IMR-90 (cell line): Measurements from ENCODE around the gene SLC30A5. TPM values are rescaled to one million over a fixed set of nuclear protein-coding genes. Genes with fewer than 3 reads are reported as not detected.

Experiments
- ATAC-seq: fragments of 200-7000 bp; cut with Tn5 transposase; 2 replicates; pipeline ENCODE4 v1.9.1; 2020; ENCODE audit warnings: low read depth, mild to moderate bottlenecking, moderate library complexity
- BruUV-seq: library from RNA; stranded (reverse); fragments of 400-500 nt; replicated peaks from 2 replicates; lab custom pipeline; 2021; lab: Mats Ljungman, UMichigan
- CTCF ChIA-PET: fragments of 300-600 bp; formaldehyde crosslinking; extraction: SDS; loops from one replicate; lab custom pipeline; 2021; ENCODE audit warnings: antibody characterized with exemption; lab: Yijun Ruan, JAX
- POLR2A ChIA-PET: fragments of 300-600 bp; sonication (Branson Sonifier 250); formaldehyde crosslinking; loops from one replicate; lab custom pipeline; 2022; ENCODE audit warnings: antibody characterized with exemption; ENCODE audit not compliant: unreplicated experiment; lab: Charles Lee
- DNase-seq: peaks from one replicate; pipeline ENCODE4 v3.0.0; 2013
- H2AFZ ChIP-seq: replicated peaks from 2 replicates; pipeline ENCODE3; 2013; ENCODE audit warnings: low read length, mild to moderate bottlenecking; ENCODE audit not compliant: poor library complexity
- H2AK5ac ChIP-seq: 2 replicates; pipeline ENCODE4 v1.6.1; 2013; ENCODE audit warnings: low read depth, low read length, inconsistent platforms
- H2AK9ac ChIP-seq: replicated peaks from 2 replicates; pipeline ENCODE3; 2013; ENCODE audit warnings: mild to moderate bottlenecking, low read depth, low read length, moderate library complexity; ENCODE audit not compliant: poor library complexity
- H2BK120ac ChIP-seq: 2 replicates; pipeline ENCODE4 v1.6.1; 2013; ENCODE audit warnings: low read depth, low read length, inconsistent platforms
- H2BK15ac ChIP-seq: 3 replicates; pipeline ENCODE4 v1.6.1; 2013; ENCODE audit warnings: low read depth, low read length, inconsistent platforms
- H2BK20ac ChIP-seq: 2 replicates; pipeline ENCODE4 v1.6.1; 2013; ENCODE audit warnings: low read depth, mild to moderate bottlenecking, inconsistent platforms, low read length, moderate library complexity
- H2BK5ac ChIP-seq: 2 replicates; pipeline ENCODE4 v1.6.1; 2013; ENCODE audit warnings: mild to moderate bottlenecking, low read depth, low read length, inconsistent platforms; ENCODE audit not compliant: poor library complexity, severe bottlenecking
- H3K14ac ChIP-seq: replicated peaks from 2 replicates; pipeline ENCODE4 v1.6.1; 2013; ENCODE audit warnings: low read depth, low read length, inconsistent platforms
- H3K18ac ChIP-seq: 2 replicates; pipeline ENCODE4 v1.6.1; 2013; ENCODE audit warnings: low read depth, low read length, control low read depth
- H3K23ac ChIP-seq: 2 replicates; pipeline ENCODE4 v1.6.1; 2013; ENCODE audit warnings: low read depth, low read length, inconsistent platforms
- H3K27ac ChIP-seq: 2 replicates; pipeline ENCODE4 v1.5.1; 2013; ENCODE audit warnings: mild to moderate bottlenecking, control low read depth, low read length; ENCODE audit not compliant: insufficient read depth
- H3K27me3 ChIP-seq: 2 replicates; pipeline ENCODE4 v1.6.1; 2013; ENCODE audit warnings: low read length; ENCODE audit not compliant: control insufficient read depth, insufficient read depth
- H3K36me3 ChIP-seq: 2 replicates; pipeline ENCODE4 v1.6.1; 2013; ENCODE audit warnings: low read length, mixed read lengths; ENCODE audit not compliant: control insufficient read depth, insufficient read depth
- H3K4ac ChIP-seq: 2 replicates; pipeline ENCODE4 v1.6.1; 2013; ENCODE audit warnings: low read depth, low read length, inconsistent platforms
- H3K4me1 ChIP-seq: 2 replicates; pipeline ENCODE4 v1.6.1; 2013; ENCODE audit warnings: low read length, mixed read lengths; ENCODE audit not compliant: control insufficient read depth, insufficient read depth
- H3K4me2 ChIP-seq: 2 replicates; pipeline ENCODE4 v1.6.1; 2013; ENCODE audit warnings: low read depth, mild to moderate bottlenecking, control low read depth, low read length, moderate library complexity
- H3K4me3 ChIP-seq: 2 replicates; pipeline ENCODE4 v1.5.1; 2013; ENCODE audit warnings: low read depth, mild to moderate bottlenecking, control low read depth, low read length, moderate library complexity; ENCODE audit not compliant: insufficient read depth
- H3K56ac ChIP-seq: 2 replicates; pipeline ENCODE4 v1.6.1; 2013; ENCODE audit warnings: low read length, inconsistent platforms; ENCODE audit not compliant: insufficient read depth; ENCODE audit errors: extremely low read depth
- H3K79me1 ChIP-seq, 2 experiments: 2 replicates each; pipeline ENCODE4 v1.6.1; 2013; ENCODE audit warnings: low read length in 2 of 2, inconsistent platforms in 1 of 2, low read depth in 1 of 2
- H3K9ac ChIP-seq: 2 replicates; pipeline ENCODE4 v1.6.1; 2013; ENCODE audit warnings: low read depth, low read length, control low read depth
- H3K9me1 ChIP-seq: 2 replicates; pipeline ENCODE4 v1.6.1; 2013; ENCODE audit warnings: low read length, inconsistent platforms; ENCODE audit not compliant: insufficient read depth
- H3K9me3 ChIP-seq: 2 replicates; pipeline ENCODE4 v1.6.1; 2013; ENCODE audit warnings: low read length; ENCODE audit not compliant: control insufficient read depth, insufficient read depth
- H4K20me1 ChIP-seq: 2 replicates; pipeline ENCODE4 v1.6.1; 2013; ENCODE audit warnings: low read length, inconsistent platforms; ENCODE audit not compliant: insufficient read depth
- H4K5ac ChIP-seq: 2 replicates; pipeline ENCODE4 v1.6.1; 2013; ENCODE audit warnings: mild to moderate bottlenecking, low read depth, low read length, control low read depth
- H4K8ac ChIP-seq, 2 experiments: 2 replicates each; pipeline ENCODE4 v1.6.1; 2013; ENCODE audit warnings: low read depth in 2 of 2, low read length in 2 of 2, control low read depth in 1 of 2, inconsistent platforms in 1 of 2
- H4K91ac ChIP-seq: 2 replicates; pipeline ENCODE4 v1.6.1; 2013; ENCODE audit warnings: low read depth, low read length, inconsistent platforms; ENCODE audit not compliant: insufficient read depth
- BHLHE40 ChIP-seq: fragments of 150-350 bp; IDR thresholded peaks from 2 replicates; pipeline ENCODE4 v1.6.1; 2016; ENCODE audit warnings: mild to moderate bottlenecking, low read depth, low read length
- CEBPB ChIP-seq: IDR thresholded peaks from 2 replicates; pipeline ENCODE4 v1.6.1; 2012; ENCODE audit warnings: low read depth, low read length, improper control_type of control experiment
- CHD1 ChIP-seq: IDR thresholded peaks from 2 replicates; pipeline ENCODE4 v1.6.1; 2012; ENCODE audit warnings: low read depth, low read length, improper control_type of control experiment
- FOS ChIP-seq: fragments of 150-350 bp; IDR thresholded peaks from 2 replicates; pipeline ENCODE4 v1.6.1; 2016; ENCODE audit warnings: low read depth, low read length
- MAFK ChIP-seq: IDR thresholded peaks from 2 replicates; pipeline ENCODE4 v1.6.1; 2012; ENCODE audit warnings: low read depth, low read length, improper control_type of control experiment
- MAZ ChIP-seq: IDR thresholded peaks from 2 replicates; pipeline ENCODE4 v1.6.1; 2012; ENCODE audit warnings: low read depth, mild to moderate bottlenecking, low read length, improper control_type of control experiment, moderate library complexity, borderline replicate concordance
- MXI1 ChIP-seq: IDR thresholded peaks from 2 replicates; pipeline ENCODE4 v1.6.1; 2012; ENCODE audit warnings: low read depth, mild to moderate bottlenecking, low read length, moderate library complexity, borderline replicate concordance
- NFE2L2 ChIP-seq: fragments of 150-350 bp; IDR thresholded peaks from 2 replicates; pipeline ENCODE4 v1.6.1; 2016; ENCODE audit warnings: low read depth, mild to moderate bottlenecking, low read length
- POLR2A ChIP-seq: IDR thresholded peaks from 2 replicates; pipeline ENCODE4 v1.6.1; 2012; ENCODE audit warnings: mild to moderate bottlenecking, low read depth, low read length
- RAD21 ChIP-seq: IDR thresholded peaks from 2 replicates; pipeline ENCODE4 v1.6.1; 2012; ENCODE audit warnings: low read length, improper control_type of control experiment
- RCOR1 ChIP-seq: IDR thresholded peaks from 2 replicates; pipeline ENCODE4 v1.6.1; 2012; ENCODE audit warnings: mild to moderate bottlenecking, low read length, improper control_type of control experiment; ENCODE audit not compliant: insufficient replicate concordance
- RFX5 ChIP-seq: IDR thresholded peaks from 2 replicates; pipeline ENCODE4 v1.8.0; 2012; ENCODE audit warnings: low read depth, mild to moderate bottlenecking, low read length, moderate library complexity
- SMC3 ChIP-seq: fragments of 150-350 bp; IDR thresholded peaks from 2 replicates; pipeline ENCODE4 v1.6.1; 2016; ENCODE audit warnings: low read depth, mild to moderate bottlenecking, antibody characterized with exemption, low read length, moderate library complexity
- WGBS, 2 experiments: methylation state at CpG; one replicate each; pipeline versions ENCODE4 v1.1.5 to v1.1.7; 2013; ENCODE audit warnings: missing lambda C conversion rate in 2 of 2; ENCODE audit not compliant: insufficient read length in 1 of 2; ENCODE audit errors: extremely low coverage in 2 of 2; 5-methylcytosine and 5-hydroxymethylcytosine counted together
- dilution Hi-C: fragments of 300-500 bp; cut with HindIII; formaldehyde crosslinking; loops from one replicate; pipeline ENCODE4 v1.14.3; 2018; ENCODE audit warnings: low sequenced_read_pairs; ENCODE audit not compliant: unreplicated experiment
- in situ Hi-C: fragments of 300-500 bp; cut with MboI; formaldehyde crosslinking; loops from 3 replicates; pipeline ENCODE4 v1.14.3; 2019; ENCODE audit warnings: low sequenced_read_pairs, inconsistent platforms, mixed read lengths
- intact Hi-C: fragments of 100-400 bp; cut with micrococcal nuclease; formaldehyde crosslinking; loops from 2 replicates; pipeline ENCODE4 v1.10.0; 2022
- polyA plus RNA-seq, 3 experiments: library from polyadenylated mRNA; depleted of rRNA; stranded (reverse); fragments of >200 nt; gene quantifications; 2 replicates each; pipeline ENCODE4 v1.2.3, GENCODE V29; 2012; ENCODE audit warnings: low replicate concordance in 1 of 3
- total RNA-seq: library from RNA; depleted of rRNA; stranded (reverse); fragments of >200 nt; gene quantifications from 2 replicates; pipeline ENCODE4 v1.2.3, GENCODE V29; 2012
- TF ChIP-seq, protein P1 (sequence below): conservative IDR thresholded peaks from 2 replicates; pipeline ENCODE4 v1.5.1; 2012; ENCODE audit warnings: mild to moderate bottlenecking, low read depth, low read length, improper control_type of control experiment
- TF ChIP-seq, protein P2 (sequence below): fragments of 150-350 bp; IDR thresholded peaks from 2 replicates; pipeline ENCODE4 v1.6.1; 2016; ENCODE audit warnings: low read depth, mild to moderate bottlenecking, low read length, moderate library complexity, borderline replicate concordance
- TF ChIP-seq, protein P3 (sequence below): fragments of 150-350 bp; IDR thresholded peaks from 2 replicates; pipeline ENCODE4 v1.6.1; 2017; ENCODE audit warnings: mild to moderate bottlenecking, antibody characterized with exemption, low read length, low read depth

The SLC30A5 gene
- total and polyA plus RNA-seq, 2 of the 4 experiments (the other 2 are of a cell fraction) = 21.2 to 34.8 TPM

GRCh38 chr5:69091771-69092170, 2.0 kb upstream of the SLC30A5 start:
- dilution Hi-C loops = no loop called here
- H3K27me3 ChIP-seq = no peaks in the 10 kb centered on the region
- ATAC-seq (no peak), DNase-seq (no peak)
- H2BK15ac ChIP-seq = no peak overlapping the region
- H2AK9ac ChIP-seq = no peak overlapping the region
- H2BK20ac ChIP-seq = no peak overlapping the region
- no peak overlapping the region for H2BK5ac ChIP-seq
- H4K20me1 ChIP-seq = no peaks in the 10 kb centered on the region; the same call in 1 of the 2 replicates
- intact Hi-C loops = loop anchor here (2.0 to 10.0 kb wide), 4 partner anchors 44 to 277 kb away; partner anchors contain the start of genes AK6, RAD17 and TAF9
- no peak overlapping the region for H4K5ac ChIP-seq
- H3K14ac ChIP-seq = no peak overlapping the region
- CTCF ChIA-PET = no interaction called here
- no peak overlapping the region for H2BK120ac ChIP-seq
- no peak overlapping the region for H2AFZ ChIP-seq
- POLR2A ChIA-PET = no interaction called here
- no peak overlapping the region for H2AK5ac ChIP-seq
- in situ Hi-C loops = no loop called here
- no peaks in the 10 kb centered on the region for H3K9me3 ChIP-seq
- H3K36me3 ChIP-seq = 0 out of 2 replicates have a peak, but pooled peaks cover 1% of the 10 kb centered on the region
- no peak overlapping the region for H3K9ac ChIP-seq
- H3K4me3 ChIP-seq = no peak overlapping the region
- 100% methylated on average over 2 of the region's 6 CpGs; no CpG with 5 or more reads in 1 of the 2 experiments for WGBS, 2 experiments
- no peak overlapping the region for H3K18ac ChIP-seq
- TF ChIP-seq BHLHE40 (no peak), MXI1 (no peak), CHD1 (no peak), FOS (no peak), NFE2L2 (no peak), POLR2A (no peak), RCOR1 (no peak), SMC3 (no peak), RFX5 (no peak), MAFK (no peak), CEBPB (no peak), MAZ (no peak), RAD21 (no peak)
- TF ChIP-seq, protein P1, sequence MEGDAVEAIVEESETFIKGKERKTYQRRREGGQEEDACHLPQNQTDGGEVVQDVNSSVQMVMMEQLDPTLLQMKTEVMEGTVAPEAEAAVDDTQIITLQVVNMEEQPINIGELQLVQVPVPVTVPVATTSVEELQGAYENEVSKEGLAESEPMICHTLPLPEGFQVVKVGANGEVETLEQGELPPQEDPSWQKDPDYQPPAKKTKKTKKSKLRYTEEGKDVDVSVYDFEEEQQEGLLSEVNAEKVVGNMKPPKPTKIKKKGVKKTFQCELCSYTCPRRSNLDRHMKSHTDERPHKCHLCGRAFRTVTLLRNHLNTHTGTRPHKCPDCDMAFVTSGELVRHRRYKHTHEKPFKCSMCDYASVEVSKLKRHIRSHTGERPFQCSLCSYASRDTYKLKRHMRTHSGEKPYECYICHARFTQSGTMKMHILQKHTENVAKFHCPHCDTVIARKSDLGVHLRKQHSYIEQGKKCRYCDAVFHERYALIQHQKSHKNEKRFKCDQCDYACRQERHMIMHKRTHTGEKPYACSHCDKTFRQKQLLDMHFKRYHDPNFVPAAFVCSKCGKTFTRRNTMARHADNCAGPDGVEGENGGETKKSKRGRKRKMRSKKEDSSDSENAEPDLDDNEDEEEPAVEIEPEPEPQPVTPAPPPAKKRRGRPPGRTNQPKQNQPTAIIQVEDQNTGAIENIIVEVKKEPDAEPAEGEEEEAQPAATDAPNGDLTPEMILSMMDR = no peak
- TF ChIP-seq, protein P2, sequence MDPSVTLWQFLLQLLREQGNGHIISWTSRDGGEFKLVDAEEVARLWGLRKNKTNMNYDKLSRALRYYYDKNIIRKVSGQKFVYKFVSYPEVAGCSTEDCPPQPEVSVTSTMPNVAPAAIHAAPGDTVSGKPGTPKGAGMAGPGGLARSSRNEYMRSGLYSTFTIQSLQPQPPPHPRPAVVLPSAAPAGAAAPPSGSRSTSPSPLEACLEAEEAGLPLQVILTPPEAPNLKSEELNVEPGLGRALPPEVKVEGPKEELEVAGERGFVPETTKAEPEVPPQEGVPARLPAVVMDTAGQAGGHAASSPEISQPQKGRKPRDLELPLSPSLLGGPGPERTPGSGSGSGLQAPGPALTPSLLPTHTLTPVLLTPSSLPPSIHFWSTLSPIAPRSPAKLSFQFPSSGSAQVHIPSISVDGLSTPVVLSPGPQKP = no peak
- TF ChIP-seq, protein P3, sequence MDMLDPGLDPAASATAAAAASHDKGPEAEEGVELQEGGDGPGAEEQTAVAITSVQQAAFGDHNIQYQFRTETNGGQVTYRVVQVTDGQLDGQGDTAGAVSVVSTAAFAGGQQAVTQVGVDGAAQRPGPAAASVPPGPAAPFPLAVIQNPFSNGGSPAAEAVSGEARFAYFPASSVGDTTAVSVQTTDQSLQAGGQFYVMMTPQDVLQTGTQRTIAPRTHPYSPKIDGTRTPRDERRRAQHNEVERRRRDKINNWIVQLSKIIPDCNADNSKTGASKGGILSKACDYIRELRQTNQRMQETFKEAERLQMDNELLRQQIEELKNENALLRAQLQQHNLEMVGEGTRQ = no peak
- no peak overlapping the region for H3K23ac ChIP-seq
- H3K4ac ChIP-seq = no peak overlapping the region
- H3K4me1 ChIP-seq = peaks cover 3% of the 10 kb centered on the region; the same call in 1 of the 2 replicates
- H3K4me2 ChIP-seq = no peak overlapping the region
- no peak overlapping the region for H4K8ac ChIP-seq
- BruUV-seq = no TSS peak
- no peak overlapping the region for H4K91ac ChIP-seq
- no peaks in the 10 kb centered on the region for H3K9me1 ChIP-seq
- H3K27ac ChIP-seq = no peak overlapping the region
- H3K79me1 ChIP-seq = peaks cover 7 to 19% of the 10 kb centered on the region in 2 experiments
- no peak overlapping the region for H3K56ac ChIP-seq
